GM21717 (cell line): Measurements from ENCODE around the gene DSG2.
"Not testable (repeated sequence)": the region's sequence is repeated elsewhere in the genome, so short reads cannot be mapped to it uniquely, and the experiment has no call there.

Experiments used
- ATAC-seq: cut with Tn5 transposase; IDR thresholded peaks from one replicate; pipeline ENCODE4 v1.9.1; 2021; ENCODE audit warnings: mild to moderate bottlenecking, moderate library complexity; ENCODE audit not compliant: unreplicated experiment

Gene DSG2

DNA sequence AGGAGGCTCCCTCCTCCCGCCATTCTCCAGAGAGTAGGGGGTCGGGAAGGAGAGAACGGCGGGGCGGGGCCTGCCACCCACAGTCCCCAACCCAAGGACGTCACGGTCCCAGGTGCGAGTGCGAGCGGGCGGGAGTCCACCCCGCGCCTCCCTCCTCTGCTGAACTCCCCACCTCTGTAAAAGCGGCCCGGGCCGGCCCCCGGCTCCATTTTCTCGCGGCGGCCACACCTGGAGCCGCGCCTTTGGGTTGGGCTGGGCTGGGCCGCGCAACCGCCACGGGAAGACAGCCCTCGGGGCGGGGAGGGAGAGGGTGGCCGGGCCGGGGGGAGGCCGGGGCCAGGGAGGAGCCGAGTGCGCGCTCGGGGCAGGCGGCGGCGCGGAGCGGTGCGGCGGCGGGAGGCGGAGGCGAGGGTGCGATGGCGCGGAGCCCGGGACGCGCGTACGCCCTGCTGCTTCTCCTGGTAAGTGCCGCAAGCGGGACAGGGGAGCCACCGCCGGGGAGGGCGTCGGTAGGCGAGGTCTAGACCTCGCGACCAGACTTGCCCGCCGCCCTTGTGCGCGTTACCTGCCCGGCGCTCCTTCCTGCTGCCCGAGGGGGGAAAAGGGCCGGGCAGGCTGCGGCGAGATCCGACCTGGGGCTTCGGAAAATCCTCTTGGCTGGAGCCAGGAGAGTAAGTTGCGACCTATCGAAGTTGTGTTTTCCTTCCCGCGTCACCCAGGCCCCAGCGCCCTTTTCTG, at the start of gene DSG2:
Gene DSG2 (plus strand): TSS at position 342 of the 738 bp plus-strand sequence. CDS start 75 bp downstream, at position 417.
- ATAC-seq = peak; percentile 36

DNA sequence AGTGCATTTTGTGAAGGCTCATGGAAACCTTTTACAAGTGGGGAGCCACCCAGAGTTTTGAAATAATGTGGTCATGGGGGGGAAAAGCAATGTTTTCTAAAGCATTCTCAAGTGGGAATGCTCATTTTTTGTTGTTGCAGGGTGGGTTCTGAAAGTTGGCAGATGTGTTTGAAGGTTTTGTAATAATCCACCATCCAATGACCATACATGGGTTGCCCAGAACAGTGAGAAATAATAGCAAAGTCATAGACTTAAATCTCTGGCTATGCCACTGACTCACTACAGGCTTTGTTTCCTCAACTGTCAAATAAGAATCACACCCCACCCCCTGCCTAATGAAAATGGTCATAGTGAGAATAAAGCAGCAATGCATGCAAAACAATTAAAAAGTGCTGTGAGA, 47.6 kb upstream of the DSG2 start:
- no peak for ATAC-seq

- ATAC-seq = no peak
Measured at GRCh38 chr18:31451625-31452024, 46.4 kb upstream of the DSG2 start.

DNA sequence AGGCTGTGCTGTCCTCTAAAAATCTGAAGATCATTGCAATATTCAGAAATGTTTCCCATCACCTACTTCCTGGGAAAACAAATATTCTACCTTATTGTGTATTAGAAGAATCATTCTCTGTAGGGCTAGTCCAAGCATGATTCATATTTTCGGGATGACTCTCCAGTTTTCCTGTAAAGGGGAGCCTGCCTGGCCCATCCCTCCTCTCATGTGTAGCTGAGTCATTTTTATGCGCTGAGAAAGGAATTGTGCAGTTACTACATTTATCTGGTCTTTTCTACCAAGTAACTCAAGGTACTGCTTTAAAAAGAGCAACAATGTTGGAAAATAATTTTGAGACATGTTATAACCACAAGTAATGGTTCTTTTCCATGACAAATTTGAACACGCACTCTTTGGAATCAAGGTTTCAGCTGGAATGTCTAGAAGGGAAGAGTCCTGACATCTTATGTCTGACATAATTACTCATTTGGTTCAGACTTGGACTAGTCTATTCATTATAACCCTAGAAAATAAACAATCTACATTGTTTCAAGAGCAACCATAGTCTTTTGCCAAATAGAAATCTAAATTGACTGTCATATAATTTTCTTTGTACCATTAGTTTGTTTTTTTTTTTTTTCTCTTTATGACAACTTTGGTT, 43.8 kb upstream of the DSG2 start:
- no peak for ATAC-seq

- ATAC-seq = no peak
Measured at GRCh38 chr18:31469629-31470028, 28.3 kb upstream of the DSG2 start.

DNA sequence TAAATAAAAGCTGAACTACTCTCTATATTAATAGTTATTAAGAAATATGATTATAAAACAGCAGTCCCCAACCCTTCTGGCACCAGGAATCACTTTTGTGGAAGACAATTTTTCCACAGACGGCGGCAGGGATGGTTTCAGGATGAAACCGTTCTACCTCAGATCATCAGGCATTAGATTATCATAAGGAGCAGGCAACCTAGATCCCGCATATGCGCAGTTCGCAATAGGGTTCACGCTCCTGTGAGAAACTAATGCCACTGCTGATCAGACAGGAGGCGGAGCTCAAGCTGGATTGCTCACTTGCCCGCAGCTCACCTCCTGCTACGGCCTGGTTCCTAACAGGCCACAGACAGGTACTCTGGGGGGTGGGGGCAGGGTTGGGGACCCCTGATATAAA, 19.3 kb upstream of the DSG2 start:
- no peak for ATAC-seq

DNA sequence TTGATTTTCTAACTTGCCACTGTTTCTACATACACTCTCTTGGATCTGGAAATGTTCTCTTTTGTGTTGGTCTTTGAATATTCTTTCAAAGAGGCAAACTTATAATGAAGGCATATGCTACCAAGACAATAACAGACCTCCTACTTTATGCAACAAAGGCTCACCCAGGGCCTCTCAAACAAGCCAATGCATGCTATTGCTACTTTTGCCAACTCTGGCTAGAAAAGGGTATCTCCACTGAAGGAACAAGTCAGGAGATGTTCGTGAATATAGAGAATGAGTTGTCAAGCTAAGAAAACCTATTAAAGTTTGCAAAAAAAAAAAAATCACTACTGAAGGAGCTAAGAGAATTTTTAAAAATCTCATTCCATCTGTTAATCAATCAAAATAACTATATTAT, 15.9 kb upstream of the DSG2 start:
- no peak for ATAC-seq

DNA sequence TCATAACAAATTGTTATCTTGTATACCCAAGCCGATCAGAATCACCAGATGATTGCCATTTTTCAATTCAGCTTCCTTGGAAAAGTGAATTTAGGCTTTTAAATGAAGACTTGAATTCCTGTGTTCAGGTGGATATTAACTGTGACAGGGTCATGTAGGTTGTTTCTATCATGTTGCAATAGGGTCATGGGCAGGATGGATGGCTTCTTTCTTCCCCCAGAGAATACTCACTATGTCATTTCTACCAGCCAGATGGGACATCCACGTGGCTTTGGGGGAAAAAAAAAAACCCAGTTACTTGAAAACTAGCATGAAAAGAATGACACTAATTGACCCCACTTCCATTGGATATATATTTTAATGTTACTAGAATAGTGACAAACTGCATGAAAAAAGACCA, 14.6 kb upstream of the DSG2 start:
- ATAC-seq = no peak

- no peak for ATAC-seq
Measured at GRCh38 chr18:31484461-31484860, 13.5 kb upstream of the DSG2 start.

DNA sequence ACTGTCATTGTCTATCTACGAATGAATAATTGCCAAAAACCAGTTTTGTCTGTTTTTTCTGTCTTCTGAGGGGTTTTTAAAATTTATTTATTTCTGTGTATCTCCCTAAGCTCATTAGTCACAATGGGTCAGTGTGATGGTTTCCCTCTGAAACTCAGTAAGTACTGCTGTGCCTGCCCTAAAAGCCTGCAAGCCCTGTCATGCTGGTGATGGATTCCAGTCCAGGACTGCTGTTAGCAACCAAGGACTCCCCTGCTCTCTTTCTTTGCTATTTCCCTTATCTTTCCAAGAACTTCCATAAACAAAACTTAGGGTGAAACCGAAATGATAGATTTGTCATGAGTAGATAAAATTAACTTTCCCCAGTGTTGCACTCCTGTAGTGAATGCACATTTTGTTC, 11.8 kb upstream of the DSG2 start:
- ATAC-seq = no peak

GRCh38 chr18:31487246-31488015, 10.5 kb upstream of the DSG2 start:
- no peak for ATAC-seq

DNA sequence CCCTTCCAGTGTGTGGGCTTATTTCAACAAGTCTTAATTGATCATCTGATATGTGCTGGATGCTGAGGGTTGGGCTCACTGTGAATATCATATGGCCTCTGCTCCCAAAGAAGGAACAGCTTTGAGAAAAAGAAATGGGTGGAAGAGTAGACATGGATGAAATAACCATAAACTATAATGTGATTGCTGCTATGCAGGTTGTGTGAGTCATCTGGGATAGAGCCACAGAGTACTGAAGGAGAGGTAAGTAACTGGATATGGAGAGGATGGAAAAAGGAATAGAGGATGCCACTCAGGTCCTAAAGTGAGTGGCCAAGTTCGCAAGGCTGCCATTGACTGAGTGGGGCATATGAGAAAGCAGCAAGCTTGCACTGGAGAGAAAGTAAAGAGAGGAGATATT, 8.7 kb upstream of the DSG2 start:
- no peak for ATAC-seq

DNA sequence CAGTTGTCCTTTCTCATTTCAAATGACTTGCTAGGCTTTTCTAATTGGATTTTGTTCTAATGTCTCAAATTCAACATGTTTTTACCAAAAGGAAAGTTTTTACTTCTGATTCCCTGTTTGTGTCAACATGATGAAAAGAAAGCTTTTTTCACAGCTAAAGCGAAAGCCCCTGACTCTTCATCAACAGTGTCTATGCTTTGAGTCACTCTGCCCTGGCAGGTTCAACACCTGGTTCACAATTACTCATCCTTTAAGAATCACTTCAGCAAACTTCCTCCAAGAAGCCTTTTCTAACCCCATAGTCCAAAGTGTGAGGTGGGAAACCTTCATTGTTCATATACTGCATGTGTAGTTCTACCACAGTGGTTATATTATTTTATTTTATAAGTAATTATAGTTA, 7.6 kb upstream of the DSG2 start:
- ATAC-seq = peak; percentile 93

- ATAC-seq = no peak
Measured at GRCh38 chr18:31490833-31491232, 7.1 kb upstream of the DSG2 start.

DNA sequence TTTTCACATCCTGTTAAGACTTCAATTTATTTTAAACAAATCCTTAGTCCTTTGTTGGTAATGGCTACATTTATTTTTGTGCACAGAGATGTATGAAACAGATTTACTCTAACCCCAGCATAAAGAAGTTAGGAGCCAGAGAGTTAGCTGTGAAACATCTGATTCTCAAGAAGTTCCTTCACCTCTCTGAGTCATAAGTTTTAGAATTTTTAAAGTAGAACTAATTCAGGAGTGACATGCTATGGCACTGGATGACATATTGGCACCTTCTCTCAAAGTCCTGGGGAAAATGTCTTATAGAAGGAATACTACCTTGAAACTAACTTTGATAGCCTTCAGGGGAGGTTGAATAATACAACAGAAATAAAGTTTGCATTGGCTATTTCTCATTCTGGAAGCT, 6.4 kb upstream of the DSG2 start:
- ATAC-seq = no peak

GRCh38 chr18:31492671-31493070, 5.3 kb upstream of the DSG2 start:
- ATAC-seq = no peak

DNA sequence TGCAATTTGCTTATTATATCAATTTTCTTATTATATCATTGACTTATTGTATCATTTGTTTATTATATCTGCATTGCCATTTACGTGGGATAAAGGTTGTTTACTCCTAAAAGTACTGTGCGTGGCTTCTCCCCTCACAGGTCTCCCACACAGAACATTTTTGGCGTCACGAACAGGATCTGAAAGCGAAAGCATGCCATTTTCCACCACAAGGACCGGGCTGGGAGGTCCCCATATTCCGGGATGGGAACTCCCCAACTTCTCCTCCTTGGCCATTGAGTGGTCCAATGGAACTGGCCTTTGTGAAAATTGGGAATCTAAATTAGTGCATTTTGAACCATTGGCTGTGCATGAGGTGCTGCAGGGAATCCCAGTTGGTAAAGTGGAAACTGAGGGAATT, 4.8 kb upstream of the DSG2 start:
- no peak for ATAC-seq

- no peak for ATAC-seq
Measured at GRCh38 chr18:31493941-31494340, 4.0 kb upstream of the DSG2 start.

- not testable (repeated sequence) for ATAC-seq
Measured at GRCh38 chr18:31494705-31495244, 3.2 kb upstream of the DSG2 start.

DNA sequence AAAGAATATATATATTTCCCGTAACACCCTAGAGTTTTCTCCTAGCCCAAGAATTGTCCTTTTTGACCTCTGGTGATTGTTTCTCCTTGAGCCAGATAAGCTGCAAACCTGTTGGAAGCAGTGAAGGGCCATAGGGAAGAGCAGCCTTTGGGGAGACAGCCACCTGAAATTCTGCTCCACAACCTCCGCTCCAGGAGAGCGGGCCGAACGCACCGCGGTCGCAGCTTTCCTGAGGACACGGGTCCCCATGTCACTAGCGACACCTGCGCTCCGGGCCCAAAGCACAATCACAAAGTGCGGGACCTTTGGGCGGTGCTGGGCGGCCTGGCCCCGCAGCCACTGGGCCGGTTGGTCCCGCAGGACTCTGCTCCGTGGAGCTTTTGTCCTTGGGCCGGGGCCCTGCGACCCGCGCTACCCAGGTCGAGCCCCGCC, 557 bp upstream of the DSG2 start:
- ATAC-seq = peak; percentile 17
